GM19452 (cell line): Measurements from ENCODE around the gene BICD1.

Experiments
- ATAC-seq: cut with Tn5 transposase; IDR thresholded peaks from one replicate; pipeline ENCODE4 v1.9.1; 2021; ENCODE audit not compliant: unreplicated experiment

The BICD1 gene

GRCh38 chr12:32240162-32240561 is 133.5 kb downstream of the BICD1 start:
- no peak for ATAC-seq

DNA sequence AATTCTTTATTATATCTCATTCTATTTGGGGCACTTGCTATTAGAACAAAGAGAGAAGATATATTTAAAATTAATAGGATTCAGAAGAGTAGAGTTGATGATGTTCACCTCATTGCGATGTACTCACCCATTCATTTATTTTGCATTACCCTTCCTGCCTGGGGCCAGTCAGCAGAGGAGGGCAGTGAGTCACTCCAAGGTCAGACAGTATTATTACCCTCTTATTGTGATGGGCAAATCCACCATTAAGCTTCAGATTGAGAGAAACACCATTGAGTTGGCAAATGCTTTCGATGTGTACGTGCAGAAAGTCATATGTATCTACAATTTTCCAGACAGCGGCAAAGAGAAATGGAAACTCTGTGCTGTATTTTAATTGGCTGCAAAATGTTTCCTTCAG is 134.2 kb downstream of the BICD1 start:
- no peak for ATAC-seq

- no peak for ATAC-seq
These were observed 136.0 kb downstream of the BICD1 start for GRCh38 chr12:32242641-32243040.

DNA sequence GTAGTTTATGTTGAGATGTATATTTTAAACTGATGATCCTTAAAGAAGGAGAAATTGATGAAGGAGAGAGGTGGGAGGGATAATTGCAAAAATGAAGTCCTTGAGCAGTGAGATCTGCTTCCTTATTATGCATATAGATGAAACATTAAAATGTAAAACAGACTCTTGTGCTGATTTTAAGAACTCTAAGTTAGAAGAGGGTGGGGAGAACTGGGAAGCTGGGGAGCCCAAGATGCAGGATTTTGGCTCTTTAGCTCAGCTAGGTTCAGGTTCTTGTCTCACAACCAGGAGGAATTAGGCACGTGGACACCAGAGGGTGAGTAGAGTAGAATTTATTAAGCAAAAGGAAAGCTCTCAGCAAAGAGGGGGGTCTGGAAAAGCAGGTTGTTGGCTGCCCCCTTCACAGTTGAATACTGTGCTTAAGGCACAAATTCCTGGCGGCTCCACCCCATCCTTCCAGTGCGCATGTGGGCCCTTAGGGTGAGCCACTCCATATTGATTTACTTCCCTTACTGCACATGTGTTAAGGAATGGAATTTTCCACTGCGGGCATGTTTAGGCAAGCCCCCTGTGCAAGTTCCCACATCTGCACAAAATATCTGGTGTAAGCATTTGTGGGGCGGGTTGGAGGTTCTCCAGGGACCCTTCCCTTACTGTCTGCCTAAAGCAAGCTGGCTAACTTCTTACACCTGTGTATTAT is 141.9 kb downstream of the BICD1 start:
- ATAC-seq, result no peak

DNA sequence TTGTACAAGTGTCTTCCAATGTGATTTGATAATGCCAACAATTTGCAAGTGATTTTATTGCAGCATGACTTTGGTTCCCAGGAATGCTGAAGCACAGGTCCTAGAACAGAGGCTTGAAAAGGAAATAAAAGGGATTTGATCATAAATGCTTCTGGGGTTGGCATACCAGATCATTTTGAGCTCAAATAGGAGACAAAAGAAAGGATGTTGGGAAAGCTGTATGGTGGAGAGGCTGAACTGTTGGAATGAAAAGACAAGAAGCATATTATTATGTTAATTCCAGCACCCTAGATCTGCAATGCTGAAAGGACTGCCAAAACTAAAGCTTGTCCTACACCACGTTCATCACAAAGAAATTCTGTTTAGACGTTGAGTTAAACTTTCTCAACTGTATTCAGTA is 143.1 kb downstream of the BICD1 start:
- no peak for ATAC-seq

- peak; percentile 80 for ATAC-seq
These were observed 145.8 kb downstream of the BICD1 start for GRCh38 chr12:32252199-32253073.

GRCh38 chr12:32253154-32253790 is 146.6 kb downstream of the BICD1 start:
- no peak for ATAC-seq

DNA sequence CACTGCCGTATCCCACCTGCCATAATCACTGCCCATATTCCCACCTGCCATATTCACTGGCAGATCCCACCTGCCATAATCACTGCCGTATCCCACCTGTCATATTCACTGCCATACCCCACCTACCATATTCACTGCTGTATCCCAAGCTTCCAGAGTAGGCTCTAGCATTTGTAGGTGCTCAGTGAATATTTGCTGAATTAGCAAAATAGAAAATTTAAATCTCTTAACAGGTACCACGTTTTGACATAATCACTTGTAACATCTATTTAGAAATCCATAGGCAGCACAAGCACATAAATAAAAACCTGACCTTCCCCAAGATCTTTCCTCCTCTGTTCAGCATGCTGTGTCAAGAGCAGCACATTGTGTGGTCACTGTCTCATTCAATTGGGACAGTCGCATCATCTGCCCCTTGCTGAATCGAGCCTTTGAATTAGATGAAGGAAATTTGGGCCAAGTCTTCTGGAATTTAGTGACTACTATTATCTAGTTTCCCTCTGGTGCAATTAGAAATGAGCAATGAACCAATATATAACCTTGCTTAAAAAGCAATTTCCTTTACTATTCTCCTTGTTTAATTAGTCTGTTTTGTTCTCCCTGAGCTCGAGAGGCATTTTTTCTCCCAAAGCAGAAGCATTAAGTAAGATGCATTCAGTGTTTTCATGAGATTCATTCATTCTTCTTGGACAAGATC is 147.8 kb downstream of the BICD1 start:
- ATAC-seq, result no peak

- no peak for ATAC-seq
These were observed 148.9 kb downstream of the BICD1 start for GRCh38 chr12:32255588-32255987.

- no peak for ATAC-seq
These were observed 151.2 kb downstream of the BICD1 start for GRCh38 chr12:32257695-32258496.

GRCh38 chr12:32260696-32261095 is 154.0 kb downstream of the BICD1 start:
- ATAC-seq, result no peak

- no peak for ATAC-seq
These were observed 155.0 kb downstream of the BICD1 start for GRCh38 chr12:32261638-32262037.

- ATAC-seq, result no peak
These were observed 158.3 kb downstream of the BICD1 start for GRCh38 chr12:32264961-32265360.

DNA sequence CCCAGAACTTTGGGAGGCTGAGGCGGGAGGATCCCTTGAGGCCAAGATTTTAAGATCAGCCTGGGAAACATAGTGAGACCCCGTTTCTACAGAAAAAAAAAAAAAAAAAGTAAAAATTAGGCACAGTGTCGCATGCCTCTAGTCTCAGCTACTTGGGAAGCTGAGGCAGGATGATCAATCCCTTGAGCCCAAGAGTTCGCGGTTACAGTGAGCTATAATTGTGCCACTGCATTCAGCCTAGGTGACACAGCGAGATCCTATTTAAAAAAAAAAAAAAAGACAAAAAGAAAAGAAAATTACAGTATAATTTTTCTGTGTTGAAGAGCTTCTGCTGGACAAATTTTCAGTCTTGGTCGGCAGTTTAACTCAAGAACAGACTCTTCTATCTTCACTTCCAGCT is 158.8 kb downstream of the BICD1 start:
- no peak for ATAC-seq

- ATAC-seq, result no peak
These were observed 159.3 kb downstream of the BICD1 start for GRCh38 chr12:32265951-32266350.

DNA sequence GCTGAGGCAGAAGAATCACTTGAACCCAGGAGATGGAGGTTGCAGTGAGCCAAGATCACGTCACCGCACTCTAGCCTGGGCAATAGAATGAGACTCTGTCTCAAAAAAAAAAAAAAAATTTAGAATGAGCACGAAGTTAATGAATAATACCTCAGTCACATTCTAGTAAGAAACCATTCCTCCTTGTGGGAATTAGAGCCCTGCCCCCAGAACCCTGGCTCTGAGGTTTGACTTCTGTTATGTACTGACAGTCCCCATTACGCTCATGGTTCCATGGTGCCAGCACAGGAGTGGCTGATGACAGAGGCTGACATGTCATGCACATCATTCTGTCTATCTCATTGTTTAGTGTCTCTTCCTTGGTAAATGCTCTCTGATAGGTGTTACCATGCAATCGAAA is 160.1 kb downstream of the BICD1 start:
- ATAC-seq, result no peak

DNA sequence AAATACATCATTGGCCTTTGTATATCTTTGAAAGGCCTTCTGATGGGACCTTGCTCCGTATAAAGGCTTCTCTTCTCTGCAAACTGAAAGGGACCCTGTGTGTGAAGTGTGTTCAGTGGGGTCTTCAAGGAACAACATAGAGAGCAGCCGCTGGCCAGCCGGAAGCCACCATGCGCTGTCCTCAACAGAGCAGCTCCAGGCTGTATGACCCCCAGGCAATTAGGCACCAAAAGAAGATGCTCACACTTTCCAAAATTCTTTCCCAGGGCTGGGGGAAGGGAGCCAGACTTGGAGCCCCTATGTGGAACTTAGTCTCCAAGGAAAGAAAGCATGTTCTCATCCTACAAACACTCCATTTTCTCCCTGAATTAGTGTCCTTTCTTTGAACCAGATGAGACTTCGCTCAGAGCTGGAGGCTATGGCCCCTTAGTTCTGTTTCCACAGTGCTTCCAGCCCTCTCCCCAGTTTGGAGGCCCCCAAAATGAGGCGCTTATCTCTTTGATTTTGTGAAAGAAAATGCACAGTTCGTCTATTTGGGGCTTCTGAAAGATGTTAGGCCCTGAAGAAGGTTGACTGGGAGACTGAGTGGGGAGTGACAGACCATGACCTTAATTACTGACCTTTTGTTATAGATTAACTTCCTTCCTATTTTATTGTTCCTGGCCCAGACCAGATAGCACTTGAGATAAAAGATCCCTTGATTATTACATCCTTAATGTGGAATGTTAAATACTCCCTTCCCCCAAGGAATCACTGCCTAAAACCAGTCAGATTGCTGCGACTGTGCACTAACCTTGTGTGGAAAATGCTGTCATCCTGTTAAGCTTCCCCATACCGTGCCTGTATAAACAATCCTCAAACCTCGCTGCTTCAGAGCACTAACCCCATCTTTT is 164.4 kb downstream of the BICD1 start:
- ATAC-seq, result no peak

GRCh38 chr12:32272465-32272864 is 165.8 kb downstream of the BICD1 start:
- ATAC-seq, result peak; percentile 46

DNA sequence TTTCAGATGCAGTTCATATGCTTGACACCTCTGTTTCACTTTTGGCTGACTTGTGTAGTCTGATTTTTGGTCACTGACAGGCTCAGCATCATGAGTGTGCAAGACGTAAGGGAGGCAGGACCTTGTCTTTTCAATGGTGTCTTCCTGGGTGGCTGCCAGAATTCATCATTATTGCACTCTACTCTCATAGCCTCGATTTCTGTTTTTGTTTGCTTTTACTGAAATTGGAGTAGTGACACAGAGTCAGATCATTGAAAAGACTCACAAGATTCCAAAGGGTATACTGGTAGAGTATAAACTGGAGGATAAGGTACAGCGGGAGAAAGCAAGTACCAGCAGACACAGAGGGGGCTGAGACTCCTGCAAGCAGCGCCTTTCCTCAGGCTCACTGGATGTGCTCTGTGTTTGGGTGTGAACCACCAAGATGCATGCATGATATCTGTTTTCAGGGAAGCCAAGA is 166.4 kb downstream of the BICD1 start:
- peak; percentile 54 for ATAC-seq
